Measurements from ENCODE around the gene HLA-DOA. TPM values are rescaled to one million over a fixed set of nuclear protein-coding genes. Genes with fewer than 3 reads are reported as not detected.

The HLA-DOA gene
- total and polyA plus RNA-seq, 2 of the 8 experiments (the other 6 are each of a cell fraction or from before 2014, with no cell fraction given) = 23.7 to 89.0 TPM

- Histone ChIP-seq H3K79me1 (ENCODE audit: low read depth, low read length) (peaks cover 2% of the 10 kb centered on the region), H3K23ac (ENCODE audit: insufficient read length) (no peak overlapping the region), H3K27me3 (replicated peaks in 1 of 4; ENCODE audit: control insufficient read depth in 3 of 4, extremely low read depth in 1 of 4, insufficient read depth in 3 of 4, low read length in 3 of 4) (no peaks in the 10 kb centered on the region), H4K20me1 (replicated peaks in 1 of 2; ENCODE audit: control insufficient read depth in 1 of 2, insufficient read depth in 2 of 2, low read length in 2 of 2) (no peaks in the 10 kb centered on the region), H4K5ac (ENCODE audit: insufficient read length, low read depth, low read length) (no peak overlapping the region), H3K18ac (ENCODE audit: extremely low read depth, low read length) (no peak overlapping the region), H3K9ac (replicated peaks in 1 of 4; ENCODE audit: extremely low read depth in 1 of 4, low read depth in 3 of 4, low read length in 3 of 4) (no peak overlapping the region), H2BK5ac (ENCODE audit: low read depth, low read length) (no peak overlapping the region), H2BK120ac (replicated peaks; ENCODE audit: low read depth, low read length) (no peak overlapping the region), H3K27ac (ENCODE audit: low read depth, low read length) (no peak overlapping the region), H3K79me2 (ENCODE audit: control insufficient read depth in 1 of 2, insufficient read depth in 2 of 2, low read length in 2 of 2) (no peaks in the 10 kb centered on the region), H2BK20ac (ENCODE audit: low read length) (no peak overlapping the region), H4K91ac (replicated peaks; ENCODE audit: insufficient read length, low read length) (no peak overlapping the region), H3K4me2 (ENCODE audit: insufficient read depth in 1 of 2, low read depth in 2 of 2, low read length in 2 of 2) (peak overlapping the region in 1 of 2 experiments; percentile 92; a peak in 1 of 4 replicates), H2BK12ac (ENCODE audit: low read depth, low read length) (no peak overlapping the region), H3K4me1 (replicated peaks in 1 of 4; ENCODE audit: control insufficient read depth in 3 of 4, insufficient read depth in 4 of 4, low read length in 3 of 4) (peaks cover 5 to 10% (median 6%) of the 10 kb centered on the region in 4 experiments), H3K4me3 (ENCODE audit: extremely low read depth in 1 of 4, insufficient read depth in 2 of 4, low read depth in 3 of 4, low read length in 4 of 4) (no peak overlapping the region), H2BK15ac (ENCODE audit: low read length) (no peak overlapping the region), H3K56ac (replicated peaks; ENCODE audit: insufficient read length, low read depth, low read length) (no peak overlapping the region), H3K14ac (ENCODE audit: insufficient read length) (no peak overlapping the region), H4K8ac (ENCODE audit: extremely low read depth, insufficient read depth, low read length) (no peak overlapping the region), H2AK5ac (ENCODE audit: low read depth, low read length) (no peak overlapping the region), H3K23me2 (ENCODE audit: low read depth, low read length) (peaks cover 4% of the 10 kb centered on the region; the same call in 1 of the 2 replicates), H3K4ac (replicated peaks; ENCODE audit: insufficient read length, low read depth, low read length) (no peak overlapping the region), H3K36me3 (ENCODE audit: control insufficient read depth in 2 of 4, insufficient read depth in 4 of 4, low read length in 3 of 4) (peaks cover 0 to 4% (median 2%) of the 10 kb centered on the region in 4 experiments; a peak in 2 of 8 replicates), H2AFZ (ENCODE audit: low read length) (no peak overlapping the region), H3K9me3 (ENCODE audit: insufficient read depth in 2 of 2, low read depth in 1 of 2, low read length in 1 of 2) (no peaks in the 10 kb centered on the region)
- no peak for FAIRE-seq
- ChIA-PET POLR2A (ENCODE audit: partially characterized antibody) (interaction anchor here (1.0 to 2.6 kb wide), 5 partner anchors 28 to 86 kb away, joined by 3 to 16 read pairs (median 3); no protein-coding TSS in a partner anchor), CTCF (ENCODE audit: partially characterized antibody) (interaction anchor here (1.2 kb wide), 1 partner anchor 10 kb away, joined by 3 read pairs; no protein-coding TSS in a partner anchor)
- DNase-seq (ENCODE audit: low read depth in 1 of 2, low spot score in 2 of 2) = no peak
- WGBS, 2 experiments (ENCODE audit: extremely low coverage in 1 of 2, insufficient coverage in 1 of 2, insufficient read length in 1 of 2, insufficient replicate concordance in 2 of 2, low coverage in 1 of 2, low lambda C conversion rate in 2 of 2, missing lambda C conversion rate in 1 of 2) = 87% methylated on average over 23 of the region's 26 CpGs; no CpG with 5 or more reads in 1 of the 2 experiments
- no peak for TF ChIP-seq KDM5A (IDR thresholded peaks at IDR 0.05; ENCODE audit: low read length)
- TF ChIP-seq YY1 (IDR thresholded peaks at IDR 0.05; ENCODE audit: low read depth, low read length) = no peak
- no peak for TF ChIP-seq NRF1 (IDR thresholded peaks at IDR 0.05; ENCODE audit: low read depth, low read length)
- TF ChIP-seq EGR1 (IDR thresholded peaks at IDR 0.05; ENCODE audit: borderline replicate concordance, low read depth, low read length) = no peak
- TF ChIP-seq EP300 (IDR thresholded peaks at IDR 0.05; ENCODE audit: borderline replicate concordance in 1 of 2, low read depth in 2 of 2, low read length in 2 of 2) = no peak
- no peak for TF ChIP-seq PHF8 (conservative IDR thresholded peaks at IDR 0.05; ENCODE audit: low read depth, low read length)
- TF ChIP-seq SIN3A (conservative IDR thresholded peaks at IDR 0.05 in 1 of 2, IDR thresholded peaks at IDR 0.05 in 1 of 2; ENCODE audit: low read depth in 1 of 2, low read length in 2 of 2) = no peak
- TF ChIP-seq POLR2A (IDR thresholded peaks at IDR 0.05; ENCODE audit: control extremely low read depth in 1 of 2, low read depth in 2 of 2, low read length in 2 of 2) = no peak
- TF ChIP-seq TBP (IDR thresholded peaks at IDR 0.05; ENCODE audit: low read depth, low read length) = no peak
- TF ChIP-seq RNF2 (IDR thresholded peaks at IDR 0.05; ENCODE audit: borderline replicate concordance, low read depth, low read length, missing control alignments, poor library complexity, severe bottlenecking) = no peak
- no peak for TF ChIP-seq TAF7 (optimal IDR thresholded peaks at IDR 0.05; ENCODE audit: borderline replicate concordance, low read depth, low read length)
- TF ChIP-seq RXRA (IDR thresholded peaks at IDR 0.05; ENCODE audit: insufficient read depth, low read depth, low read length) = no peak
- no peak for TF ChIP-seq SP4 (IDR thresholded peaks at IDR 0.05; ENCODE audit: low read length)
Observed at GRCh38 chr6:33007831-33008400, 1.5 kb downstream of the HLA-DOA start.

Data from H1 (cell line).